Measurements from ENCODE around the gene LARGE1.

LARGE1 gene

GRCh38 chr22:33426451-33426850 is 493.8 kb downstream of the LARGE1 start:
- no peak for DNase-seq (ENCODE audit: low read depth in 2 of 2)

GRCh38 chr22:33421859-33422258 is 498.4 kb downstream of the LARGE1 start:
- no peak for DNase-seq (ENCODE audit: low read depth in 2 of 2)

GRCh38 chr22:33418484-33418883 is 501.8 kb downstream of the LARGE1 start:
- DNase-seq (ENCODE audit: low read depth in 2 of 2), result no peak

GRCh38 chr22:33415401-33415800 is 504.9 kb downstream of the LARGE1 start:
- DNase-seq (ENCODE audit: low read depth in 2 of 2), result no peak

- no peak for DNase-seq (ENCODE audit: low read depth in 2 of 2)
Observed at GRCh38 chr22:33409079-33409478, 511.2 kb downstream of the LARGE1 start.

- no peak for DNase-seq (ENCODE audit: low read depth in 2 of 2)
Observed at GRCh38 chr22:33405194-33405593, 515.1 kb downstream of the LARGE1 start.

- no peak for DNase-seq (ENCODE audit: low read depth in 2 of 2)
Observed at GRCh38 chr22:33404723-33405122, 515.6 kb downstream of the LARGE1 start.

- no peak for DNase-seq (ENCODE audit: low read depth in 2 of 2)
Observed at GRCh38 chr22:33402325-33402724, 518.0 kb downstream of the LARGE1 start.

GRCh38 chr22:33401291-33401690 is 519.0 kb downstream of the LARGE1 start:
- DNase-seq (ENCODE audit: low read depth in 2 of 2), result no peak

GRCh38 chr22:33400891-33401290 is 519.4 kb downstream of the LARGE1 start:
- DNase-seq (ENCODE audit: low read depth in 2 of 2), result no peak

GRCh38 chr22:33400061-33400840 is 520.0 kb downstream of the LARGE1 start:
- DNase-seq (ENCODE audit: low read depth in 2 of 2), result no peak

GRCh38 chr22:33397381-33397907 is 522.8 kb downstream of the LARGE1 start:
- DNase-seq (ENCODE audit: low read depth in 2 of 2), result no peak

GRCh38 chr22:33393432-33393831 is 526.8 kb downstream of the LARGE1 start:
- no peak for DNase-seq (ENCODE audit: low read depth in 2 of 2)

GRCh38 chr22:33391298-33391697 is 529.0 kb downstream of the LARGE1 start:
- no peak for DNase-seq (ENCODE audit: low read depth in 2 of 2)

- DNase-seq (ENCODE audit: low read depth in 2 of 2), result peak; percentile 67 to 70
Observed at GRCh38 chr22:33389936-33390335, 530.3 kb downstream of the LARGE1 start.

GRCh38 chr22:33386270-33386669 is 534.0 kb downstream of the LARGE1 start:
- no peak for DNase-seq (ENCODE audit: low read depth in 2 of 2)

- DNase-seq (ENCODE audit: low read depth in 2 of 2), result no peak
Observed at GRCh38 chr22:33385611-33386010, 534.7 kb downstream of the LARGE1 start.

GRCh38 chr22:33382436-33382835 is 537.8 kb downstream of the LARGE1 start:
- no peak for DNase-seq (ENCODE audit: low read depth in 2 of 2)

- DNase-seq (ENCODE audit: low read depth in 2 of 2), result no peak
Observed at GRCh38 chr22:33381531-33382406, 538.5 kb downstream of the LARGE1 start.

- peak; percentile 84 to 85 for DNase-seq (ENCODE audit: low read depth in 2 of 2)
Observed at GRCh38 chr22:33380789-33381530, 539.3 kb downstream of the LARGE1 start.

- DNase-seq (ENCODE audit: low read depth in 2 of 2), result no peak
Observed at GRCh38 chr22:33379836-33380235, 540.4 kb downstream of the LARGE1 start.

GRCh38 chr22:33372875-33373274 is 547.4 kb downstream of the LARGE1 start:
- DNase-seq (ENCODE audit: low read depth in 2 of 2), result no peak

Data from fibroblast of skin of left quadriceps (primary cell).